ENCODE data around the gene KCTD4. TPM values are rescaled to one million over a fixed set of nuclear protein-coding genes. Genes with fewer than 3 reads are reported as not detected.

KCTD4 gene
- total RNA-seq, 1 donor from 2014 or later, result not detected

DNA sequence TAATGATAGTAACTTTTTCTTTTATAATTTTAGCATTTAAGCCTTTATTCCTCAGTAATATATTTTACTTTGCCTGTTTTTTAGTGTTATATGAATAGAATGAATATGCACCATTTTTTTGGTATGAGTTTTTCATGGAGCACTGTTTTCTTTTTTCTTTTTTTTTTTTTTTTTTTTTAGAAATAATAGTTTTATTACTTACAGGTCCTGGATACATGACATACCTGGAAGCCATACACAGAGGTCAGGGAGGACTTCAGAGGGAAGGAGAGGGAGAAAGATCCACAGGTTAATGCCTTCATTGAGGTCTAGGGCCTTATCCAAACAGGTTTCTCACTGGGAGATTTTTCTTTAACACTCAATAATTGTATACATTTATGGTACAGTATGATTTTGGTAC, 26.4 kb downstream of the KCTD4 start:
- no peak for DNase-seq

DNA sequence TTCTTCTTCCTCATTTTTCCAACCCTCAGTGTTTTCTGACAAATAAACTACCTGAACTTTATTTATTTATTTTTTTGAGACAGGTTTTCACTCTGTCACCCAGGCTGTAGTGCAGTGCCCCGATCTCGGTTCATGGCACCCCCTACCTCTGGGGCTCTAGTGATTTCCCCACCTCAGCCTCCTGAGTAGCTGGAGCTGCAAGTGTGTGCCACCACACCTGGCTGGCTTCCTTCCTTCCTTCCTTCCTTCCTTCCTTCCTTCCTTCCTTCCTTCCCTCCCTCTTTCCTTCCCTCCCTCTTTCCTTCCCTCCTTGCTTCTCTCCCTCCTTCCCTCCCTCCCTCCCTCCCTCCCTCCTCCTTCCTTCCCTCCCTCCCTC, 32.3 kb downstream of the KCTD4 start:
- DNase-seq, result no peak

DNA sequence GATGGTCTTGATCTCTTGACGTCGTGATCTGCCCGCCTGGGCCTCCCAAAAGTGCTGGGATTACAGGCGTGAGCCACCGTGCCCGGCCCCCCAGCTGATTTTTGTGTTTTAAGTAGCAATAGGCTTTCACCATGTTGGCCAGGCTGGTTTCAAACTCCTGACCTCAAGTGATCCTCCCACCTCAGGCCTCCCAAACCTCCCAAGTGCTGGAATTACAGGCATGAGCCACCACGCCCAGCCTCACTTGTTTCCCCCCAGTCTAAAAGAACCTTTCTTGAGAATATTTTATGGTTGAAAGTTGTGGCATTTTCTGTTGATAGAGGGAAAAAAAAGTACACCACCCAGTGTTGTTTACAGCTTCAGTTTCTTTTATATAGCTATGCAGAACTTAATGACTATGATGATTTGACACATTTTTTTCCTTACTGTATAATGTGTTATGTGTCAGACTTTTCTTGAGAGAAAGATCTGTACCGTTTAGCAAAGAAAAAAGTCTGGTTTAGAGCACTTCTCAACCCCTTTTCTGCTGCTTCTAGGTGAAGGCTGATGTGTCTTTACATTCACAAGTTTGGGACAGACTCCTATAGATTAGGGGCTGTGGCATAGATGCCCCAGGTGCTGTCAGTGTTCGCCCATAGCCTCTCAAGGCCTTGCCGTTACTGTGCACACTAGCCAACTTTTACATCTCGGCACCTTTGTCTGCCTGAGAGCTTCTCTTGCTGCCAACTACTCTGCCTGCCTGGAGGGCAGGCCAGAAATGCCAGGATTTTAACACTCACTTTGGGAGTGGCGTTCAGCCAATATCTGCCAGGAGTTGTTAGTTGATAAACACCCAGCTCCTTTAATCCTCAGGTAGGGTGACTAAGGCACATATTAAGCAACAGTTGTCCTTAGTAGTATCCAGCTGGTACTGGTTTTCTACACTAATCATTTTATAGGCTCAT, 33.0 kb downstream of the KCTD4 start:
- DNase-seq, result peak; percentile 6

DNA sequence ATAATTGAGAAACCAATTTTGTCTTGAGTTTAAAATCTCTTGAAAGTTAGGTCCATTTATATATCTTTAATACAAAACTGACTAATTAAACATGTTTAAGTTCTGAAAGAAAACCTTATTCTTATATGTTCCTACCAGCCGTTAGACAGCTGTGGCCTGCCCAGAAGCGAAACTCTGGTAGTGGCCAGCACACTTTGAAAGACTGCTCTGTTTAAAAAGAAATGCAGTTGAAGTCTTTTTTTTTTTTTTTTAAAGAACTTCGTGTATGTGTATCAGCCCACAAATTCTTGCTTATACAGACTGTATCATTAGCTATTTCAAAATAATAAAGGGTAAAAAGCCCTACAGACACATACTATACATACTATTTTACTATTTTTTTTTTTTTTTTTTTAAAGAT, 34.0 kb downstream of the KCTD4 start:
- no peak for DNase-seq

- peak; percentile 22 for DNase-seq
Measured at GRCh38 chr13:45162821-45163220, 38.0 kb downstream of the KCTD4 start.

DNA sequence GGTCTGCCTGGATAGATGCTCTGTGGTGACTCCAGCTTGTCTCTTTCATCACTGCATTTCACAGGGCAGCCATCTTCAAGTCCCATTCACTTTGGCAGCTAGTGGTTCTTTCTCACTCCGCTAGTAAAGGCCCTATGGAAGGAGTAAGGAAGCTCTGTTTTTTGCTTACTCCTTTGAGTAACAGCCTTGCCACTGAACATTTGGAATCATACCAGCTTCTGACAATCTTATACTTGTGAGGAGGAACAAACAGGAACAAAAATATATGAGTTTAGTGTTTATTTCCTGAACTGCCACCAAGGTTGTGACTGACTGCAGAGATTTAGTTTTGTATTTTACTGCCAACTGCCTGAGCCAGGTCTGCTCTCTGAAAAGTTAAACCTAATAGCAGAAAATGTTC, 38.7 kb downstream of the KCTD4 start:
- peak; percentile 31 for DNase-seq

GRCh38 chr13:45156565-45157361, 44.1 kb downstream of the KCTD4 start:
- DNase-seq, result no peak

GRCh38 chr13:45149964-45150363, 50.9 kb downstream of the KCTD4 start:
- no peak for DNase-seq

GRCh38 chr13:45143346-45143751, 57.5 kb downstream of the KCTD4 start:
- no peak for DNase-seq

Other genes with a start within 250 kb of the KCTD4 start
- 4.3 TPM for gene NUFIP1, start 211.6 kb downstream of the KCTD4 start, total RNA-seq
- gene GPALPP1, start 211.5 kb downstream of the KCTD4 start, total RNA-seq, result 25.8 TPM
- 19.4 TPM for gene GTF2F2, start 80.5 kb downstream of the KCTD4 start, total RNA-seq
- 4,609 TPM for gene TPT1, start 140.1 kb upstream of the KCTD4 start, total RNA-seq
- 22.2 TPM for gene SLC25A30, start 217.3 kb upstream of the KCTD4 start, total RNA-seq

Measured in tongue (tissue), 2 donors.